Measurements from ENCODE around the gene DISP2.

The DISP2 gene

GRCh38 chr15:40322531-40323238 lies 35.3 kb upstream of the DISP2 start:
- DNase-seq (ENCODE audit: extremely low read depth, low read depth) = no peak
- TF ChIP-seq CTCF (IDR thresholded peaks at IDR 0.05; ENCODE audit: low read depth, low read length, missing control alignments) = no peak
- H3K4me3 ChIP-seq (replicated peaks; ENCODE audit: low read depth, low read length) = peak overlapping the region; percentile 18

- TF ChIP-seq CTCF (IDR thresholded peaks at IDR 0.05; ENCODE audit: low read depth, low read length, missing control alignments) = peak; percentile 48
- DNase-seq (ENCODE audit: extremely low read depth, low read depth) = peak; percentile 64
- peak within 1 kb of the TSS; percentile 49 for H3K4me3 ChIP-seq (replicated peaks; ENCODE audit: low read depth, low read length)
Observed at GRCh38 chr15:40323239-40323952, 34.6 kb upstream of the DISP2 start, which contains the start of gene INAFM2. TSS of gene INAFM2 (plus strand) at chr15:40323692. CDS start at chr15:40324056, 364 bp downstream.

GRCh38 chr15:40323953-40324937 lies 33.8 kb upstream of the DISP2 start:
- no peak for DNase-seq (ENCODE audit: extremely low read depth, low read depth)
- TF ChIP-seq CTCF (IDR thresholded peaks at IDR 0.05; ENCODE audit: low read depth, low read length, missing control alignments) = no peak
- peak overlapping the region; percentile 49 for H3K4me3 ChIP-seq (replicated peaks; ENCODE audit: low read depth, low read length)

- no peak for DNase-seq (ENCODE audit: extremely low read depth, low read depth)
- peak overlapping the region; percentile 49 for H3K4me3 ChIP-seq (replicated peaks; ENCODE audit: low read depth, low read length)
- TF ChIP-seq CTCF (IDR thresholded peaks at IDR 0.05; ENCODE audit: low read depth, low read length, missing control alignments) = no peak
Observed at GRCh38 chr15:40325188-40325587, 32.8 kb upstream of the DISP2 start.

GRCh38 chr15:40325700-40326099 lies 32.3 kb upstream of the DISP2 start:
- no peak for DNase-seq (ENCODE audit: extremely low read depth, low read depth)
- TF ChIP-seq CTCF (IDR thresholded peaks at IDR 0.05; ENCODE audit: low read depth, low read length, missing control alignments) = no peak
- H3K4me3 ChIP-seq (replicated peaks; ENCODE audit: low read depth, low read length) = no peak overlapping the region

GRCh38 chr15:40327457-40327856 lies 30.6 kb upstream of the DISP2 start:
- TF ChIP-seq CTCF (IDR thresholded peaks at IDR 0.05; ENCODE audit: low read depth, low read length, missing control alignments) = no peak
- no peak overlapping the region for H3K4me3 ChIP-seq (replicated peaks; ENCODE audit: low read depth, low read length)
- DNase-seq (ENCODE audit: extremely low read depth, low read depth) = no peak
